ENCODE results near the gene BCL11B.

The BCL11B gene

DNA sequence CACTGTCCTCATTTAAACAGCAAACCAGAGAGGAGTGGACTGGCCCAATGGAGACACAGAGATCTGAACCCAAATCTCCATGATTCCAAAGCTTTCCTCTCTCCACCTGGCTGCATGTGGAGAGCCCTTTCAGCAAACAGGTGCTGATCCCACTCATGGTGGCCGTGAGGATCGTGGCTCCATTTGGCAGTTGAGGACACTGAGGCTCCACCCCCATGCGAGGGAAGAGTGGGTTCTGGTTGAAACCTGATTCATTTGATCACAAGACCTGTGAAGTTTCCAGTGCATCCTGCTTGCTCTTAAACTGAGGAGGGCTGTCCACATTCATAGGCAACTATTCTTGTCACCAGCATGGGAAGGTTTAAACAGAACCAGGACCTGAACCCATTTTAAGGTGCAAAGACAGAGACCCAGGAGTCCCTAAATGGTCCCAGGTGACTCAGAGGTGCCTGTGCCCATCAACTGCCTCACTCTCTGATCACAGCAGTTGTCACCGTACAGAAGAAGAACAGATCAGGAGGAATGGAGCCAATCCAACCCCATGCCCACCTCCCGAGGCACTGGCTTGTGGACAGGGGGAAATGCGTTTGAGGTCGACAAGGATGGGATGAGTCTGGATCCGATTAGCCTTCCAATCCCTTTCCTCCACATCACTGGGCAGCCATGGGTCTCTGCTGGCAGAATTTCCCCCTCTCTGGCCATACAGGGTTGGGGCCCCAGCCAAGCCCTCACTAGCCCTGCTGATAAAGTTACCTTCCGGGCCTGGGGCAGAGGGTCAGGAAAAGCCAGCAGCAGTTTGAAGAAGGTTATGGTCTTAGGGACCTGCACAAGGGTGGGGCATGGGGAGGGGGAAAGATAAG lies 45.5 kb upstream of the BCL11B start:
- Histone ChIP-seq H4K20me1 (ENCODE audit: insufficient read depth, low read length) (no peaks in the 10 kb centered on the region), H3K27me3 (ENCODE audit: insufficient read depth, low read length) (no peaks in the 10 kb centered on the region), H3K9me3 (ENCODE audit: low read length) (no peaks in the 10 kb centered on the region), H2AFZ (ENCODE audit: low read length) (no peak overlapping the region), H3K4me2 (ENCODE audit: low read length) (no peak overlapping the region), H3K9me2 (ENCODE audit: low read depth, low read length) (no peaks in the 10 kb centered on the region), H3K4me3 (ENCODE audit: low read depth, low read length, poor library complexity, severe bottlenecking) (no peak overlapping the region), H3K27ac (ENCODE audit: low read depth, low read length, poor library complexity, severe bottlenecking) (no peak overlapping the region), H3F3A (ENCODE audit: insufficient read depth, low read length) (no peaks in the 10 kb centered on the region), H3K79me2 (ENCODE audit: insufficient read depth, low read length) (no peaks in the 10 kb centered on the region), H3K9ac (ENCODE audit: low read length) (no peak overlapping the region), H3K4me1 (ENCODE audit: insufficient read depth, low read length, severe bottlenecking) (no peaks in the 10 kb centered on the region), H3K36me3 (ENCODE audit: insufficient read depth, low read length) (no peaks in the 10 kb centered on the region)
- TF ChIP-seq CTCF (IDR thresholded peaks at IDR 0.05; ENCODE audit: low read length) (no peak), EZH2 (IDR thresholded peaks at IDR 0.05; ENCODE audit: borderline replicate concordance, low read length) (no peak)

GRCh38 chr14:99316281-99317163 lies 44.5 kb upstream of the BCL11B start:
- Histone ChIP-seq H3F3A (ENCODE audit: insufficient read depth, low read length) (no peaks in the 10 kb centered on the region), H4K20me1 (ENCODE audit: insufficient read depth, low read length) (no peaks in the 10 kb centered on the region), H3K9ac (ENCODE audit: low read length) (no peak overlapping the region), H3K79me2 (ENCODE audit: insufficient read depth, low read length) (no peaks in the 10 kb centered on the region), H3K9me2 (ENCODE audit: low read depth, low read length) (no peaks in the 10 kb centered on the region), H3K9me3 (ENCODE audit: low read length) (no peaks in the 10 kb centered on the region), H2AFZ (ENCODE audit: low read length) (no peak overlapping the region), H3K27me3 (ENCODE audit: insufficient read depth, low read length) (no peaks in the 10 kb centered on the region), H3K36me3 (ENCODE audit: insufficient read depth, low read length) (no peaks in the 10 kb centered on the region), H3K27ac (ENCODE audit: low read depth, low read length, poor library complexity, severe bottlenecking) (no peak overlapping the region), H3K4me2 (ENCODE audit: low read length) (no peak overlapping the region), H3K4me3 (ENCODE audit: low read depth, low read length, poor library complexity, severe bottlenecking) (no peak overlapping the region), H3K4me1 (ENCODE audit: insufficient read depth, low read length, severe bottlenecking) (no peaks in the 10 kb centered on the region)
- TF ChIP-seq EZH2 (IDR thresholded peaks at IDR 0.05; ENCODE audit: borderline replicate concordance, low read length) (no peak), CTCF (IDR thresholded peaks at IDR 0.05; ENCODE audit: low read length) (no peak)

GRCh38 chr14:99315197-99315596 lies 43.2 kb upstream of the BCL11B start:
- no peaks in the 10 kb centered on the region for H3K27me3 ChIP-seq (ENCODE audit: insufficient read depth, low read length)
- no peak overlapping the region for H2AFZ ChIP-seq (ENCODE audit: low read length)
- no peak overlapping the region for H3K27ac ChIP-seq (ENCODE audit: low read depth, low read length, poor library complexity, severe bottlenecking)
- H3K4me3 ChIP-seq (ENCODE audit: low read depth, low read length, poor library complexity, severe bottlenecking): no peak overlapping the region
- no peaks in the 10 kb centered on the region for H3K9me2 ChIP-seq (ENCODE audit: low read depth, low read length)
- no peak for TF ChIP-seq EZH2 (IDR thresholded peaks at IDR 0.05; ENCODE audit: borderline replicate concordance, low read length)
- TF ChIP-seq CTCF (IDR thresholded peaks at IDR 0.05; ENCODE audit: low read length): no peak
- H3F3A ChIP-seq (ENCODE audit: insufficient read depth, low read length): no peaks in the 10 kb centered on the region
- no peaks in the 10 kb centered on the region for H4K20me1 ChIP-seq (ENCODE audit: insufficient read depth, low read length)
- no peaks in the 10 kb centered on the region for H3K4me1 ChIP-seq (ENCODE audit: insufficient read depth, low read length, severe bottlenecking)
- no peaks in the 10 kb centered on the region for H3K36me3 ChIP-seq (ENCODE audit: insufficient read depth, low read length)
- H3K9ac ChIP-seq (ENCODE audit: low read length): no peak overlapping the region
- no peaks in the 10 kb centered on the region for H3K79me2 ChIP-seq (ENCODE audit: insufficient read depth, low read length)
- H3K4me2 ChIP-seq (ENCODE audit: low read length): no peak overlapping the region
- no peaks in the 10 kb centered on the region for H3K9me3 ChIP-seq (ENCODE audit: low read length)
